ENCODE results near the gene DOCK7. TPM values are rescaled to one million over a fixed set of nuclear protein-coding genes. Genes with fewer than 3 reads are reported as not detected.

DOCK7 gene
- total and polyA plus RNA-seq, 7 donors = 6.5 to 54.8 (median 32.4) TPM

GRCh38 chr1:62426794-62427193 lies 261.4 kb downstream of the DOCK7 start:
- TF ChIP-seq POLR2A (IDR thresholded peaks at IDR 0.05) = no peak
- TF ChIP-seq, protein P1, sequence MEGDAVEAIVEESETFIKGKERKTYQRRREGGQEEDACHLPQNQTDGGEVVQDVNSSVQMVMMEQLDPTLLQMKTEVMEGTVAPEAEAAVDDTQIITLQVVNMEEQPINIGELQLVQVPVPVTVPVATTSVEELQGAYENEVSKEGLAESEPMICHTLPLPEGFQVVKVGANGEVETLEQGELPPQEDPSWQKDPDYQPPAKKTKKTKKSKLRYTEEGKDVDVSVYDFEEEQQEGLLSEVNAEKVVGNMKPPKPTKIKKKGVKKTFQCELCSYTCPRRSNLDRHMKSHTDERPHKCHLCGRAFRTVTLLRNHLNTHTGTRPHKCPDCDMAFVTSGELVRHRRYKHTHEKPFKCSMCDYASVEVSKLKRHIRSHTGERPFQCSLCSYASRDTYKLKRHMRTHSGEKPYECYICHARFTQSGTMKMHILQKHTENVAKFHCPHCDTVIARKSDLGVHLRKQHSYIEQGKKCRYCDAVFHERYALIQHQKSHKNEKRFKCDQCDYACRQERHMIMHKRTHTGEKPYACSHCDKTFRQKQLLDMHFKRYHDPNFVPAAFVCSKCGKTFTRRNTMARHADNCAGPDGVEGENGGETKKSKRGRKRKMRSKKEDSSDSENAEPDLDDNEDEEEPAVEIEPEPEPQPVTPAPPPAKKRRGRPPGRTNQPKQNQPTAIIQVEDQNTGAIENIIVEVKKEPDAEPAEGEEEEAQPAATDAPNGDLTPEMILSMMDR (IDR thresholded peaks at IDR 0.05) = no peak
- no peak for TF ChIP-seq POLR2AphosphoS5 (IDR thresholded peaks at IDR 0.05)
- no peak for TF ChIP-seq EP300 (IDR thresholded peaks at IDR 0.05)
- Histone ChIP-seq H3K9me3 (no peaks in the 10 kb centered on the region), H3K4me1 (no peaks in the 10 kb centered on the region), H3K27ac (no peak overlapping the region), H3K27me3 (no peaks in the 10 kb centered on the region), H3K36me3 (no peaks in the 10 kb centered on the region), H3K4me3 (no peak overlapping the region)
- 95 to 97% methylated on average over 1 of the region's 1 CpG for WGBS, 2 donors
- intact Hi-C loops (cut with DNase I) = no loop called here
- DNase-seq = no peak

DNA sequence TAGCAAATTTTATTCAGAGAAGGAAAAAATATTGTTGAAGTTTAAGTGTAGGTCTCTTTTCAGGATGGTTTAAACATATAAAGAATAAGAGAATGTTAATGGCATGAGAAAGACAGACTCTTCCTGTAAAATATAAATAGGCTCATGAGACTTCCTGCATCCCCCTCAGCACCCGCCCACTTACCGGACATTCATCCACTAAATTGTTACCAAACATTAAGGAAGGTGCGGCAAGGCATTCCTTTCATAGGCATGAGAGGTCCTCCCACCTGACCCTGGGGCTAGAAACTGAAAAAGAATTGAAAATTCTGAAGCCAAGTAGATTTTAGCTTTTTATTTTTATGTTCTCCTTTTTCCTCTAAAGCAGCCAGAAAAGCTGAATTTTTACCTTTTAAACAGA lies 261.9 kb downstream of the DOCK7 start:
- no peaks in the 10 kb centered on the region for H3K9me3 ChIP-seq
- intact Hi-C loops (cut with DNase I) = no loop called here
- H3K27ac ChIP-seq = no peak overlapping the region
- no peaks in the 10 kb centered on the region for H3K4me1 ChIP-seq
- no peaks in the 10 kb centered on the region for H3K27me3 ChIP-seq
- no peak overlapping the region for H3K4me3 ChIP-seq
- DNase-seq = no peak
- TF ChIP-seq POLR2AphosphoS5 (IDR thresholded peaks at IDR 0.05) = no peak
- TF ChIP-seq, protein P1 (IDR thresholded peaks at IDR 0.05) = no peak
- no peak for TF ChIP-seq POLR2A (IDR thresholded peaks at IDR 0.05)
- TF ChIP-seq EP300 (IDR thresholded peaks at IDR 0.05) = no peak
- WGBS, 2 donors = 31 to 54% methylated on average over 3 of the region's 3 CpGs
- no peaks in the 10 kb centered on the region for H3K36me3 ChIP-seq

DNA sequence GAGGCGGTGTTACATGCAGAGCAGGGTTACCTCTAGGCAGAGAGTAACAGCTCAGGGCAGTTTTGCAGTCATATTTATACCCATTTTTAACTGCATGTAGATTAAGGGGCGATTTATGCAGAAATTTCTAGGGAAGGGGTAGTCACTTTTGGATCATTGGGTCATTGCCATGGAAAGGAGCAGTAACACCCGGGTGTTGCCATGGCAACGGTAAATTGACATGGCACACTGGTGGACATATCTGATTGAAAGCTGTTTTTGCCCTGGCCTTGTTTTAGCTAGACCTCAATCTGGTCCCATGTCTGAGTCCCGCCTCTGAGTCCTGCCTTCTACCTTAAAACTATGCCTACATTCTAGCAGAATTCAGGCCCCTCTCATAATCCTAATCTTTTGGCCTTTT lies 263.1 kb downstream of the DOCK7 start:
- Histone ChIP-seq H3K36me3 (no peaks in the 10 kb centered on the region), H3K9me3 (no peaks in the 10 kb centered on the region), H3K4me1 (no peaks in the 10 kb centered on the region), H3K4me3 (no peak overlapping the region), H3K27ac (no peak overlapping the region), H3K27me3 (no peaks in the 10 kb centered on the region)
- DNase-seq = no peak
- intact Hi-C loops (cut with DNase I) = no loop called here
- TF ChIP-seq, protein P1 (IDR thresholded peaks at IDR 0.05) = no peak
- TF ChIP-seq POLR2A (IDR thresholded peaks at IDR 0.05) = no peak
- no peak for TF ChIP-seq POLR2AphosphoS5 (IDR thresholded peaks at IDR 0.05)
- no peak for TF ChIP-seq EP300 (IDR thresholded peaks at IDR 0.05)
- WGBS, 2 donors = 79 to 89% methylated on average over 5 of the region's 5 CpGs

GRCh38 chr1:62424411-62424810 lies 263.8 kb downstream of the DOCK7 start:
- 62 to 77% methylated on average over 4 of the region's 4 CpGs for WGBS, 2 donors
- no peaks in the 10 kb centered on the region for H3K36me3 ChIP-seq
- H3K4me1 ChIP-seq = no peaks in the 10 kb centered on the region
- DNase-seq = no peak
- H3K9me3 ChIP-seq = no peaks in the 10 kb centered on the region
- no peaks in the 10 kb centered on the region for H3K27me3 ChIP-seq
- no peak overlapping the region for H3K27ac ChIP-seq
- intact Hi-C loops (cut with DNase I) = no loop called here
- H3K4me3 ChIP-seq = no peak overlapping the region
- no peak for TF ChIP-seq EP300 (IDR thresholded peaks at IDR 0.05)
- TF ChIP-seq, protein P1 (IDR thresholded peaks at IDR 0.05) = no peak
- TF ChIP-seq POLR2AphosphoS5 (IDR thresholded peaks at IDR 0.05) = no peak
- TF ChIP-seq POLR2A (IDR thresholded peaks at IDR 0.05) = no peak

DNA sequence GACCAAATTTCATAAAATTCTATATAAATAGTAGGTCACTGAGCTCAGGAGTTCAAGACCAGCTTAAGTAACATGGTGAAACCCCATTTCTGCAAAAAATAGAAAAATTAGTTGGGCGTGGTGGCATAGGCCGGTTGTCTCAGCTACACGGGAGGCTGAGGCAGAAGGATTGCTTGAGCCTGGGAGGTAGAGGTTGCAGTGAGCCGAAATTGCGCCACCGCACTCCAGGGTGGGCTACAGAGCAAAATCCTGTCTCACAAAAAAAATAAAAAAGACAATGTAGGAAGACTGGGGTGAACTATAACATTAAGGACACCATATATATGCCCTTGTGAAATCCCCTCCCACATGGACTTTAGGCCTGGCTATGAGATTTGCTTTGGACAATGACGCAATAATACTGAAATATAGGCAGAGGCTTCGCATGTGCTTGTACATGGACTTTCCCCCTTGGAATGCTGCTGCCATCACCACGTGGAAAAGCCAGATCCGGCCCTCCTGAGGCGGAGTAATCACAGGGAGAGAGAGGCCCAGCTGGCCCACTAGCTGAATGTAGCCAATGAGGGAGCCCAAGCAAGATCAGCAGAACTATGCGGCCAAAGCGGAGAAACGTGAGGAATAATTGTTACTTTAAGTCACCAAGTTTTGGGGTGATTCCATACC lies 264.5 kb downstream of the DOCK7 start:
- DNase-seq = no peak
- no peak overlapping the region for H3K4me3 ChIP-seq
- H3K9me3 ChIP-seq = no peaks in the 10 kb centered on the region
- 79 to 93% methylated on average over 14 of the region's 14 CpGs for WGBS, 2 donors
- intact Hi-C loops (cut with DNase I) = no loop called here
- no peaks in the 10 kb centered on the region for H3K4me1 ChIP-seq
- H3K27ac ChIP-seq = no peak overlapping the region
- H3K27me3 ChIP-seq = no peaks in the 10 kb centered on the region
- H3K36me3 ChIP-seq = no peaks in the 10 kb centered on the region
- TF ChIP-seq POLR2A (IDR thresholded peaks at IDR 0.05) = no peak
- no peak for TF ChIP-seq EP300 (IDR thresholded peaks at IDR 0.05)
- TF ChIP-seq, protein P1 (IDR thresholded peaks at IDR 0.05) = no peak
- TF ChIP-seq POLR2AphosphoS5 (IDR thresholded peaks at IDR 0.05) = no peak
